ENCODE measurements around the gene INVS.
"Not testable (repeated sequence)": the region's sequence is repeated elsewhere in the genome, so short reads cannot be mapped to it uniquely, and the experiment has no call there.

The INVS gene

DNA sequence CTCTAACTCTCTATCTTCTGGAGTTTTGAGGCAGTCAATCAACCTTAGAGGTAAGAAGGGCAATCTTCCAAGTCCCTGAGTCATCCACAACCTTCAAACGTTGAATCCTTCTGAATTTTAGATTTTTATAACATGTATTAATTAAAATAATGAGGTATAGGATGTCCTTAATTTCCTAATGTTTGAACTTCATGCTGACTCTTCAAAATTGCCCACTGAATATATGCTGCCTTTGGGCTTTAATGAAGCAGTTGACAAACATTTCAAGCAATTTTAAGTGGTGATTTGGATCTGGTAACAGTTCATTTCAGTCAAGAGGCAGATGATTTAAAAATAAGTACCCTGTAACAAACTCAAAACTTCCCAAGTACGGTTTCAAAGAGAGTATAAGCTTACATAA lies 26.2 kb upstream of the INVS start:
- TF ChIP-seq, protein P1, sequence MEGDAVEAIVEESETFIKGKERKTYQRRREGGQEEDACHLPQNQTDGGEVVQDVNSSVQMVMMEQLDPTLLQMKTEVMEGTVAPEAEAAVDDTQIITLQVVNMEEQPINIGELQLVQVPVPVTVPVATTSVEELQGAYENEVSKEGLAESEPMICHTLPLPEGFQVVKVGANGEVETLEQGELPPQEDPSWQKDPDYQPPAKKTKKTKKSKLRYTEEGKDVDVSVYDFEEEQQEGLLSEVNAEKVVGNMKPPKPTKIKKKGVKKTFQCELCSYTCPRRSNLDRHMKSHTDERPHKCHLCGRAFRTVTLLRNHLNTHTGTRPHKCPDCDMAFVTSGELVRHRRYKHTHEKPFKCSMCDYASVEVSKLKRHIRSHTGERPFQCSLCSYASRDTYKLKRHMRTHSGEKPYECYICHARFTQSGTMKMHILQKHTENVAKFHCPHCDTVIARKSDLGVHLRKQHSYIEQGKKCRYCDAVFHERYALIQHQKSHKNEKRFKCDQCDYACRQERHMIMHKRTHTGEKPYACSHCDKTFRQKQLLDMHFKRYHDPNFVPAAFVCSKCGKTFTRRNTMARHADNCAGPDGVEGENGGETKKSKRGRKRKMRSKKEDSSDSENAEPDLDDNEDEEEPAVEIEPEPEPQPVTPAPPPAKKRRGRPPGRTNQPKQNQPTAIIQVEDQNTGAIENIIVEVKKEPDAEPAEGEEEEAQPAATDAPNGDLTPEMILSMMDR (IDR thresholded peaks at IDR 0.05; ENCODE audit: control extremely low read depth, extremely low read depth, low read depth, missing control alignments) = no peak
- no peak for DNase-seq (ENCODE audit: extremely low spot score)
- ChIA-PET CTCF (interaction anchor here (1.0 to 1.6 kb wide), 3 partner anchors 8 to 11 kb away, joined by 3 to 5 read pairs (median 4); no protein-coding TSS in a partner anchor), POLR2A (no interaction called here)

DNA sequence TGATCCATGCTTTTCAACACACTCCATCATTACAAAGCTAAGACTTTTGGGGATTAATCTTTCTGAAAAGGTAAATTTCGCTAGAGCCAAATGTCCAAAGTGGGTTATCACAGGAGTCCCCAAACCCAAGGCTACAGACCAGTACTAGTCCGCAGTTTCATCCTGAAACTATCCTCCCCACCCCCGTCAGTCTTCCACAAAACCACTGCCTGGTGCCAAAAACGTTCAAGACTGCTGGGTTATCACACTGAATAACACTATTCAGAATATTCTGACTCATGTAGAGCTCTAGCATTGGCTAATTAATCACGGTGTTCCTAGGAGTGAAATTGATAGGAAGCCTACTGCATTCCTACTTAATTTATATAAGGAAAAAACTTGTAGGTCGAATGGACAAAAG lies 24.9 kb upstream of the INVS start:
- TF ChIP-seq, protein P1 (IDR thresholded peaks at IDR 0.05; ENCODE audit: control extremely low read depth, extremely low read depth, low read depth, missing control alignments) = no peak
- no peak for DNase-seq (ENCODE audit: extremely low spot score)
- CTCF ChIA-PET = interaction anchor here (1.5 to 2.3 kb wide), 4 partner anchors 8 to 14 kb away, joined by 5 to 11 read pairs (median 6); no protein-coding TSS in a partner anchor
- POLR2A ChIA-PET = no interaction called here

DNA sequence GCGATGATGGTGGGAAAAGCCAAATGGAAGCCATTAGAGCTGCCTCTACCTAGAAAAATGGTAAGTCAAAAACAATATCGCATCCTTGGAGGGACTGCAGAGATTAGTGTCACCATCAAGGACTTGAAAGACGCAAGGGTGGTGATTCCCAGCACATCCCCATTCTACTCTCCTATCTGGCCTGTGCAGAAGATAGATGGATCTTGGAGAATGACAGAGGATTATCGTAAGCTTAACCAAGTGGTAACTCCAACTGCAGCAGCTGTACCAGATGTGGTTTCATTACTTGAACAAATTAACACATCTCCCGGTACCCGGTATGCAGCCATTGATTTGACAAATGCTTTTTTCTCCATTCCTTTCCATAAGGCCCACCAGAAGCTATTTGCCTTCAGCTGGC lies 24.1 kb upstream of the INVS start:
- TF ChIP-seq, protein P1 (IDR thresholded peaks at IDR 0.05; ENCODE audit: control extremely low read depth, extremely low read depth, low read depth, missing control alignments) = no peak
- ChIA-PET POLR2A (no interaction called here), CTCF (interaction anchor here (0.8 to 2.3 kb wide), 5 partner anchors 9 to 843 kb away, joined by 3 to 11 read pairs (median 5); no protein-coding TSS in a partner anchor)
- no peak for DNase-seq (ENCODE audit: extremely low spot score)

DNA sequence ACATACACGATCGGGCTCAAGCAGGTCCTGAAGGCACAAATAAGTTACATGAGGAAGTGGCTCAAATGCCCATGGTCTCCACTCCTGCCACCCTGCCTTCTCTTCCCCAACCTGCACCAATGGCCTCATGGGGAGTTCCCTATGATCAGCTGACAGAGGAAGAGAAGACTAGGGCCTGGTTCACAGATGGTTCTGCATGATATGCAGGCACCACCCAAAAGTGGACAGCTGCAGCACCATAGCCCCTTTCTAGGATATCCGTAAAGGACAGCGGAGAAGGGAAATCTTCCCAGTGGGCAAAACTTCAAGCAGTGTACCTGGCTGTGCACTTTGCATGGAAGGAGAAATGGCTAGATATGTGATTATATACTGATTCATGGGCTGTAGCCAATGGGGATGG lies 22.8 kb upstream of the INVS start:
- DNase-seq (ENCODE audit: extremely low spot score); POLR2A ChIA-PET; CTCF ChIA-PET: not testable (repeated sequence)

DNA sequence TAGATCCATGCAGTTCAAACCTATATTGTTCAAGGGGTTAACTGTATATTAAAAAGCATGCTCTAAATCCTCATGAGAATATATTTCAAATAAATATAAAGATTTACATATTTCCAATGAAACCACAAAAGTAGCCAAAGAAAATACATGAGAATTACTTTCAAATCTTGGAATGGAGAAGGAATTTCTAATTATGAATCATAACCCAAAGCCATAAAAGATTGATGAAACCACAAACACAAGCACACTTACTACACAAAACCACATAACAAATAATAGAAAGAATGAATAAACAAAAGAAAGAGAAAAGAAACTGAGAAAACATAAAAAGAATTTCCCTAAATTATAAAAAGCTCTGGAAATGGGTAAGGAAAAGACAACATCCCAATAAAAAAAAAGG lies 16.3 kb upstream of the INVS start:
- TF ChIP-seq, protein P1 (IDR thresholded peaks at IDR 0.05; ENCODE audit: control extremely low read depth, extremely low read depth, low read depth, missing control alignments) = no peak
- CTCF ChIA-PET = interaction anchor here (1.2 to 1.7 kb wide), 2 partner anchors 11 to 17 kb away, joined by 3 to 8 read pairs; no protein-coding TSS in a partner anchor

DNA sequence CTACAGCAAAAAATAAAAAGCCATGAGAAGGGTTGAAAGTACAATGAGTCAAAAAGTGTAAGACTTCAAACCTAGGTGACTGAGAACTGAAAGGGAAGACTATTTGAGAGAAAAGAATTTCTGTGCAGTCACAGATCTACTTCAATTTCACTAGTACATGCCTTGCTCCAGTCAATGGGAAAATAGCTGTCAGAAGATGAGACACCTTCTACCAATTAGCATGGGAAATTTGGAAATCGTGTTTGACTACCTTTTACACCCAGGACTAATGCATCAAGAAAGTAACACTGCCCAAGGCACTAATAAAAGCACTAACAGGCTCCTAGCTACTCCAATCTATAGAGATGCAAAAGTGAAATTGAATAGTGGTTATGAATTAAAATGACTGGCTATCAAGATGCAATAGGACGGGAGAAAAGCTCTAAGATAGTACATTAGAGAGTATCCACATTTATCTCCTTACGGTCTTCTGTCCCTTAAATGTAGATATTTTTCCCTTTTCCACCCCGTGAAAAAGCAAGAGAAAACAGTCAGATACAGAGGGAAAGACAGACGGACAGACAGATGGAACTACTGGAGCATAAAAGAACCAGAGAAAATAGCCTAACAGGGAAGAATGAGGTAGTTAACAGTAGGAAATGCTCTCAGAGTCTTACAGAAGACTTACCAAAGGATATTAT lies 15.5 kb upstream of the INVS start:
- ChIA-PET POLR2A (no interaction called here), CTCF (interaction anchor here (1.0 to 2.2 kb wide), 5 partner anchors 10 to 259 kb away, joined by 3 to 8 read pairs (median 3); no protein-coding TSS in a partner anchor)
- peak; percentile 29 for DNase-seq (ENCODE audit: extremely low spot score)

More for the DNA sequence above, 16.3 kb upstream of the INVS start:
- DNase-seq (ENCODE audit: extremely low spot score) = no peak
- POLR2A ChIA-PET = no interaction called here

DNA sequence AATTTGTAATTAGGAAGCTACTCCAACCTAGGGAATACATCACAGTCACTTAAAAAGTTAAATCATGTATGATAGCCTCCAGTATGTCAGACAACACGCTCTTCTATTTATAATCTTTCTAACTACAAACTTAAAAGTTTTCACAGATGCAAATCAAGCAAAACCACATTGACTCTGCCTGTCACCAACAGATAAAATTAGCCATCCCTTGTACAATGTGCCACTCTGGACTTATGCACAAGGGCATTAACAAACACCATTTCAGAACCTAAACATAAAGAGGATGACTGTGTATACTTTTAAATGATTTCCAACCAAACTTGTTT lies 15.0 kb upstream of the INVS start:
- TF ChIP-seq, protein P1 (IDR thresholded peaks at IDR 0.05; ENCODE audit: control extremely low read depth, extremely low read depth, low read depth, missing control alignments) = no peak
- no peak for DNase-seq (ENCODE audit: extremely low spot score)
- POLR2A ChIA-PET = interaction anchor here (0.9 to 1.4 kb wide), 2 partner anchors 15 to 21 kb away, joined by 4 read pairs; partner anchors contain the start of genes ERP44 and INVS

More for the DNA sequence above, 15.5 kb upstream of the INVS start:
- TF ChIP-seq, protein P1 (IDR thresholded peaks at IDR 0.05; ENCODE audit: control extremely low read depth, extremely low read depth, low read depth, missing control alignments) = no peak

More for the DNA sequence above, 15.0 kb upstream of the INVS start:
- CTCF ChIA-PET = interaction anchor here (1.0 to 2.2 kb wide), 6 partner anchors 9 to 259 kb away, joined by 3 to 8 read pairs (median 3); no protein-coding TSS in a partner anchor
